SK-N-SH (cell line): Measurements from ENCODE around the gene LCNL1.

Experiments
- CHD2 ChIP-seq: fragments of 150-350 bp; IDR thresholded peaks from 2 replicates; pipeline ENCODE4 v1.6.1; 2018; ENCODE audit warnings: low read length; ENCODE audit not compliant: partially characterized antibody
- EZH2phosphoT487 ChIP-seq: fragments of 200-600 bp; sonication (generic); IDR thresholded peaks from 2 replicates; pipeline ENCODE4 v1.6.1; 2017; ENCODE audit warnings: low read depth, mixed run types, mild to moderate bottlenecking, antibody characterized with exemption, moderate library complexity, borderline replicate concordance
- FOXJ3 ChIP-seq: sonication (generic); formaldehyde crosslinking; IDR thresholded peaks from 2 replicates; pipeline ENCODE4 v1.5.1; 2020; ENCODE audit warnings: mild to moderate bottlenecking, missing genetic modification reagents
- GATA2 ChIP-seq: sonication (generic); formaldehyde crosslinking; IDR thresholded peaks from 2 replicates; pipeline ENCODE4 v1.5.0; 2020; ENCODE audit warnings: mild to moderate bottlenecking, missing genetic modification reagents
- JUND ChIP-seq: IDR thresholded peaks from 2 replicates; pipeline ENCODE4 v1.4.0; 2012
- MEF2A ChIP-seq: IDR thresholded peaks from 2 replicates; pipeline ENCODE4 v1.4.0; 2012; ENCODE audit warnings: low read depth, borderline replicate concordance
- POLR2AphosphoS5 ChIP-seq: IDR thresholded peaks from 2 replicates; pipeline ENCODE4 v1.6.1; 2012; ENCODE audit warnings: low read depth, low read length
- RXRA ChIP-seq: IDR thresholded peaks from 2 replicates; pipeline ENCODE4 v1.4.0; 2012; ENCODE audit warnings: low read depth, mild to moderate bottlenecking, borderline replicate concordance
- YY1 ChIP-seq: IDR thresholded peaks from 2 replicates; pipeline ENCODE4 v1.4.0; 2012; ENCODE audit warnings: low read depth, mild to moderate bottlenecking
- TF ChIP-seq, protein P1 (sequence below): IDR thresholded peaks from 2 replicates; pipeline ENCODE4 v1.4.0; 2012; ENCODE audit warnings: low read depth, borderline replicate concordance
- TF ChIP-seq, protein P2 (sequence below): fragments of 200-600 bp; sonication (generic); IDR thresholded peaks from 2 replicates; pipeline ENCODE4 v1.6.1; 2017; ENCODE audit warnings: antibody characterized with exemption, mild to moderate bottlenecking, moderate library complexity
- TF ChIP-seq, protein P3 (sequence below): IDR thresholded peaks from 2 replicates; pipeline ENCODE4 v1.4.0; 2012; ENCODE audit warnings: low read depth
- TF ChIP-seq, protein P4 (sequence below): IDR thresholded peaks from 2 replicates; pipeline ENCODE4; 2012
- TF ChIP-seq, protein P5 (sequence below): IDR thresholded peaks from 2 replicates; pipeline ENCODE4 v1.6.1; 2012; ENCODE audit warnings: mild to moderate bottlenecking, low read depth, low read length, moderate library complexity

DNA sequence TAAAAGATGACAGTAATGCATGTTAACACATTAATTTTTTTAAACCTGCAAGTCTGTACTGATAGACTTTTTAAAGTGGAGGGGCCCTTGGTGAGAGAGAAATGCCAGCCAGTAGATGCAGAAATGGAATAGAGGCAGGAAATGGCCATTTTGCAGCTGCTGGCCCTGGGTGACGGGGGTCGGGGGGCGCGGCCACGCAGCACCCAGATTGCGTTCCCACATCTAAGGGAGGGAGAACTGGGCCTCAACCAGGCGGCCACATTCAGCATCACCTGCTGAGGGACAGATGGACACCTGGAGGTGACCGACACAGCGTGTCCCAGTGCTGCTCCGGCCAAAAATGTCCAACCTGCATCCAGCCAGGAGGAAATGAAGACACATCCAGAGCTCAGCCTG lies 19.9 kb downstream of the LCNL1 start:
- TF ChIP-seq, protein P1, sequence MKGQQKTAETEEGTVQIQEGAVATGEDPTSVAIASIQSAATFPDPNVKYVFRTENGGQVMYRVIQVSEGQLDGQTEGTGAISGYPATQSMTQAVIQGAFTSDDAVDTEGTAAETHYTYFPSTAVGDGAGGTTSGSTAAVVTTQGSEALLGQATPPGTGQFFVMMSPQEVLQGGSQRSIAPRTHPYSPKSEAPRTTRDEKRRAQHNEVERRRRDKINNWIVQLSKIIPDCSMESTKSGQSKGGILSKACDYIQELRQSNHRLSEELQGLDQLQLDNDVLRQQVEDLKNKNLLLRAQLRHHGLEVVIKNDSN, result no peak
- TF ChIP-seq, protein P2, sequence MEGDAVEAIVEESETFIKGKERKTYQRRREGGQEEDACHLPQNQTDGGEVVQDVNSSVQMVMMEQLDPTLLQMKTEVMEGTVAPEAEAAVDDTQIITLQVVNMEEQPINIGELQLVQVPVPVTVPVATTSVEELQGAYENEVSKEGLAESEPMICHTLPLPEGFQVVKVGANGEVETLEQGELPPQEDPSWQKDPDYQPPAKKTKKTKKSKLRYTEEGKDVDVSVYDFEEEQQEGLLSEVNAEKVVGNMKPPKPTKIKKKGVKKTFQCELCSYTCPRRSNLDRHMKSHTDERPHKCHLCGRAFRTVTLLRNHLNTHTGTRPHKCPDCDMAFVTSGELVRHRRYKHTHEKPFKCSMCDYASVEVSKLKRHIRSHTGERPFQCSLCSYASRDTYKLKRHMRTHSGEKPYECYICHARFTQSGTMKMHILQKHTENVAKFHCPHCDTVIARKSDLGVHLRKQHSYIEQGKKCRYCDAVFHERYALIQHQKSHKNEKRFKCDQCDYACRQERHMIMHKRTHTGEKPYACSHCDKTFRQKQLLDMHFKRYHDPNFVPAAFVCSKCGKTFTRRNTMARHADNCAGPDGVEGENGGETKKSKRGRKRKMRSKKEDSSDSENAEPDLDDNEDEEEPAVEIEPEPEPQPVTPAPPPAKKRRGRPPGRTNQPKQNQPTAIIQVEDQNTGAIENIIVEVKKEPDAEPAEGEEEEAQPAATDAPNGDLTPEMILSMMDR, result no peak
- no peak for TF ChIP-seq POLR2AphosphoS5
- no peak for TF ChIP-seq YY1
- TF ChIP-seq EZH2phosphoT487, result no peak
- TF ChIP-seq JUND, result no peak
- TF ChIP-seq FOXJ3 (CRISPR knock-in tag), result no peak
- TF ChIP-seq, protein P3, sequence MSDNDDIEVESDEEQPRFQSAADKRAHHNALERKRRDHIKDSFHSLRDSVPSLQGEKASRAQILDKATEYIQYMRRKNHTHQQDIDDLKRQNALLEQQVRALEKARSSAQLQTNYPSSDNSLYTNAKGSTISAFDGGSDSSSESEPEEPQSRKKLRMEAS, result no peak
- no peak for TF ChIP-seq RXRA
- no peak for TF ChIP-seq GATA2 (CRISPR knock-in tag)
- TF ChIP-seq MEF2A, result no peak
- TF ChIP-seq, protein P4, sequence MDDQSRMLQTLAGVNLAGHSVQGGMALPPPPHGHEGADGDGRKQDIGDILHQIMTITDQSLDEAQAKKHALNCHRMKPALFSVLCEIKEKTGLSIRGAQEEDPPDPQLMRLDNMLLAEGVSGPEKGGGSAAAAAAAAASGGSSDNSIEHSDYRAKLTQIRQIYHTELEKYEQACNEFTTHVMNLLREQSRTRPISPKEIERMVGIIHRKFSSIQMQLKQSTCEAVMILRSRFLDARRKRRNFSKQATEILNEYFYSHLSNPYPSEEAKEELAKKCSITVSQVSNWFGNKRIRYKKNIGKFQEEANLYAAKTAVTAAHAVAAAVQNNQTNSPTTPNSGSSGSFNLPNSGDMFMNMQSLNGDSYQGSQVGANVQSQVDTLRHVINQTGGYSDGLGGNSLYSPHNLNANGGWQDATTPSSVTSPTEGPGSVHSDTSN, result no peak
- TF ChIP-seq, protein P5, sequence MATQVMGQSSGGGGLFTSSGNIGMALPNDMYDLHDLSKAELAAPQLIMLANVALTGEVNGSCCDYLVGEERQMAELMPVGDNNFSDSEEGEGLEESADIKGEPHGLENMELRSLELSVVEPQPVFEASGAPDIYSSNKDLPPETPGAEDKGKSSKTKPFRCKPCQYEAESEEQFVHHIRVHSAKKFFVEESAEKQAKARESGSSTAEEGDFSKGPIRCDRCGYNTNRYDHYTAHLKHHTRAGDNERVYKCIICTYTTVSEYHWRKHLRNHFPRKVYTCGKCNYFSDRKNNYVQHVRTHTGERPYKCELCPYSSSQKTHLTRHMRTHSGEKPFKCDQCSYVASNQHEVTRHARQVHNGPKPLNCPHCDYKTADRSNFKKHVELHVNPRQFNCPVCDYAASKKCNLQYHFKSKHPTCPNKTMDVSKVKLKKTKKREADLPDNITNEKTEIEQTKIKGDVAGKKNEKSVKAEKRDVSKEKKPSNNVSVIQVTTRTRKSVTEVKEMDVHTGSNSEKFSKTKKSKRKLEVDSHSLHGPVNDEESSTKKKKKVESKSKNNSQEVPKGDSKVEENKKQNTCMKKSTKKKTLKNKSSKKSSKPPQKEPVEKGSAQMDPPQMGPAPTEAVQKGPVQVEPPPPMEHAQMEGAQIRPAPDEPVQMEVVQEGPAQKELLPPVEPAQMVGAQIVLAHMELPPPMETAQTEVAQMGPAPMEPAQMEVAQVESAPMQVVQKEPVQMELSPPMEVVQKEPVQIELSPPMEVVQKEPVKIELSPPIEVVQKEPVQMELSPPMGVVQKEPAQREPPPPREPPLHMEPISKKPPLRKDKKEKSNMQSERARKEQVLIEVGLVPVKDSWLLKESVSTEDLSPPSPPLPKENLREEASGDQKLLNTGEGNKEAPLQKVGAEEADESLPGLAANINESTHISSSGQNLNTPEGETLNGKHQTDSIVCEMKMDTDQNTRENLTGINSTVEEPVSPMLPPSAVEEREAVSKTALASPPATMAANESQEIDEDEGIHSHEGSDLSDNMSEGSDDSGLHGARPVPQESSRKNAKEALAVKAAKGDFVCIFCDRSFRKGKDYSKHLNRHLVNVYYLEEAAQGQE, result no peak
- no peak for TF ChIP-seq CHD2
